LNCaP clone FGC (cell line): ENCODE results near the gene CDH12.

Experiments
- DNase-seq: peaks from one replicate; pipeline ENCODE4 v3.0.0-alpha.2; 2011; ENCODE audit warnings: low read depth
- H3K4me3 ChIP-seq: 2 replicates; pipeline ENCODE4 v1.5.1; 2011; ENCODE audit warnings: mild to moderate bottlenecking, low read depth, low read length, control low read depth
- TF ChIP-seq, protein P1 (sequence below): IDR thresholded peaks from 2 replicates; pipeline ENCODE4 v1.5.1; 2012; ENCODE audit warnings: mild to moderate bottlenecking; ENCODE audit not compliant: control insufficient read depth, insufficient read depth; ENCODE audit errors: extremely low read depth

Gene CDH12

DNA sequence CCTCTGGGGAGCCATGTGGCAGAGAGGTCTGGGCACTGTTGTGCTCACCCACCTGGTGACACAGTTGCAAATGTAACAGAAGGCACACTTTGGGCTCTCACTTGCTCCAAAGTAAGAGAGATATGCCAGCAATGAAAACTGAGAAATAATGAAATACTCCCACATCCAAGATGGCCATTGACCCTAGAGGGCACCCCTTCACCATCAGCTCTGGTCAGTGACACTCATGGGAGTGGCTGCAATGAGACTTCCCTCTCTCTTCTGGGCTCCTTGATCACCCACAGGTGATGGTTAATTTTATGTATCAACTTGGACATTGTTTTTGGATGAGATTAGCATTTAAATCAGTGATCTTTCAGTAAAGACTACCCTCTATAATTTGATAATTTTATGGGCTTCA lies 248.4 kb downstream of the CDH12 start:
- TF ChIP-seq, protein P1, sequence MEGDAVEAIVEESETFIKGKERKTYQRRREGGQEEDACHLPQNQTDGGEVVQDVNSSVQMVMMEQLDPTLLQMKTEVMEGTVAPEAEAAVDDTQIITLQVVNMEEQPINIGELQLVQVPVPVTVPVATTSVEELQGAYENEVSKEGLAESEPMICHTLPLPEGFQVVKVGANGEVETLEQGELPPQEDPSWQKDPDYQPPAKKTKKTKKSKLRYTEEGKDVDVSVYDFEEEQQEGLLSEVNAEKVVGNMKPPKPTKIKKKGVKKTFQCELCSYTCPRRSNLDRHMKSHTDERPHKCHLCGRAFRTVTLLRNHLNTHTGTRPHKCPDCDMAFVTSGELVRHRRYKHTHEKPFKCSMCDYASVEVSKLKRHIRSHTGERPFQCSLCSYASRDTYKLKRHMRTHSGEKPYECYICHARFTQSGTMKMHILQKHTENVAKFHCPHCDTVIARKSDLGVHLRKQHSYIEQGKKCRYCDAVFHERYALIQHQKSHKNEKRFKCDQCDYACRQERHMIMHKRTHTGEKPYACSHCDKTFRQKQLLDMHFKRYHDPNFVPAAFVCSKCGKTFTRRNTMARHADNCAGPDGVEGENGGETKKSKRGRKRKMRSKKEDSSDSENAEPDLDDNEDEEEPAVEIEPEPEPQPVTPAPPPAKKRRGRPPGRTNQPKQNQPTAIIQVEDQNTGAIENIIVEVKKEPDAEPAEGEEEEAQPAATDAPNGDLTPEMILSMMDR = no peak
- no peak overlapping the region for H3K4me3 ChIP-seq
- DNase-seq = no peak

DNA sequence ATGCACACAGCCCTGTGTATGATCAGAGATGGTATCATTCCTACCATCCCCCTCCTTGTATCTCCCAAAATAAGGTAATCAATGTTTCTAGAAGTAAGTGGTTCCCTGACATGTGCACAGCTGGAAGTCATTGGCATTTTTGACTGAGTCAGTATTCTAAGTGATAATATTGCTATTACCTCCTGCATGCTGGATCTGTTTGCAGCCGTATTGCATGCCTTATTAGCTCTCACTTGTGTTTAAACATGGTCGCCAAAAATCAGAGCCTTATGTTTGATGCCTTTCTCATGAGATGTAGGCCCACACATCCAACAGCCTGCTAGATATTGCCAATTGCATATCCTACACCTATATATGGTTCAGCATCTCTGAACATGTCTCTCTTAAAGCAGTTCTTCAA lies 254.3 kb downstream of the CDH12 start:
- no peak overlapping the region for H3K4me3 ChIP-seq
- DNase-seq = no peak
- TF ChIP-seq, protein P1 = no peak

DNA sequence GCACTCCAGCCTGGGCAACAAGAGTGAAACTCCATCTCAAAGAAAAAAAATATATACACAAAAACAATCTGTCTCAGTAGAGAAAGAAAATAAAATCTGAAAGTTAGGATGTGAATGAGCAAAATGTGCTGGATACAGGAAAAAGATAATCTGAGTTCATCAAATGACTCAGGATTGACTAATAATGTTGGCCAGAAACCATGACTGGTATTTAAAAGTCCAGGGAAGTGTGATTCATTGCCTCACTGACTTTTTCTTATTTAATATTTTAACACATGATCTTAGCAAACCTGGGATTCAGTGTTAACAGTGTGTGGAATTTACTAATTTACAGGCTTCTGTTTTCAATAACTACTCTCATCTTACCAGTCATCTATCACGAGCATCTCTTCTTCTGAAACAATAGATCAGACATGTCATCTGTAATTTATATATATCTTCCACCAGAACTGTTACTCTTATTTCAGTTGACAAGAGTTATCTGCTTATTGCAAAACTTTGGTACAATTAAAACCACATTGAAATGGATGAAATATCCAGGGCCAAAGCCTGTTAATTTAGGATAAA lies 256.7 kb downstream of the CDH12 start:
- TF ChIP-seq, protein P1 = no peak
- H3K4me3 ChIP-seq = no peak overlapping the region
- DNase-seq = no peak

DNA sequence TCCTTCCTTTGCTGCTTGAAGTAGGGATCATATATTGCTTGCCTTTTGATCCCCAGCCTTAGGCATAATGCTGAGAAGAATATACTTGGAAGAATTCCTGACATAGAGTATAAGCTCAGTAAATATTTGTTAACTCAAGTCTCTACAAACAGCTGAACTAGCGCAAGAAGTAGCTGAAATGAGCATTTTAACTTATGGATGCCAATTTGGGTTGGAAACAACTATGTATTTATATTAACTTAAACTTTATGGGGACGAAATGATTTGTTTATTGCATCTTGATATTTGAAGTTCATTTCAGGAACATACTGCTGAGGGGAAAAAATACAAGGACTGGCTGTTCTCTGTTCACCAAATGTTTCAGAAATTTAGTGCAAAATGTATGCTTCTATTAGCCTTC lies 258.7 kb downstream of the CDH12 start:
- TF ChIP-seq, protein P1 = no peak
- no peak for DNase-seq
- H3K4me3 ChIP-seq = no peak overlapping the region

DNA sequence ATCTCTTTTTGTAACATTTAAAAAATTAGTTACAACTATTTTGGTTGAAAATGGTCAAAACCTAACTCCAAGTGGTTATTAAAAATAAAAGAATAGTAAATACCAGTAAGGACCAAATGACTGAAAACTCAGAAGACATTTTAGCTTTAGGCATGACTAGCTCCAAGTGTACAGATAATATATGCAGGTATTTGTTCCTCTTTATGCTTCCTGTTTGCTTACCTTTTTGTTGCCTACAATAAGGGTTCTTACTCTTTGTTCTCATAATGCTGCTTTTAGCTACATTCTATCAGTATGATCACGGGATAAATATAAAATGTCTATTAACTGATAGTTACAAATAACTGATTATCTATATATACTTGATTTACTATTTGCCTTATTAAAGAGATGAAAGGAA lies 259.6 kb downstream of the CDH12 start:
- no peak overlapping the region for H3K4me3 ChIP-seq
- DNase-seq = no peak
- TF ChIP-seq, protein P1 = no peak

DNA sequence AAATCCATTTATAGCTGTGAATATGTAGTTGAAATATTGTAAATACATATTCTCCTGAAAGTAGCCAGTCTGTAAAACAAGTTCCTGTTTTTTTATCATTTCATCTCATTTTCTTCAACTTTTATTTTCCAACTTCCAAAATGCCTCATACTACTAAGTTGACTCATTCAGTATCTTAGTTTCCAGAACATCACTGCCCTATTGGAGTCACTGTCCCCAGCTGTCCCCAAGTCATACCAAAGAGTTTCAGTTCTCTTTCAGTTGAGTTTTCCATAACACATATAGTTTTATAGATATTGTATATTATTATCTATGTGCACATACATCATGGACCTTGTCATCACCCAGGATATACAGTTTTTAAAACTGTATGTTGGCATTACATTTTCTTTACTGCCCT lies 261.7 kb downstream of the CDH12 start:
- H3K4me3 ChIP-seq = no peak overlapping the region
- TF ChIP-seq, protein P1 = no peak
- no peak for DNase-seq

DNA sequence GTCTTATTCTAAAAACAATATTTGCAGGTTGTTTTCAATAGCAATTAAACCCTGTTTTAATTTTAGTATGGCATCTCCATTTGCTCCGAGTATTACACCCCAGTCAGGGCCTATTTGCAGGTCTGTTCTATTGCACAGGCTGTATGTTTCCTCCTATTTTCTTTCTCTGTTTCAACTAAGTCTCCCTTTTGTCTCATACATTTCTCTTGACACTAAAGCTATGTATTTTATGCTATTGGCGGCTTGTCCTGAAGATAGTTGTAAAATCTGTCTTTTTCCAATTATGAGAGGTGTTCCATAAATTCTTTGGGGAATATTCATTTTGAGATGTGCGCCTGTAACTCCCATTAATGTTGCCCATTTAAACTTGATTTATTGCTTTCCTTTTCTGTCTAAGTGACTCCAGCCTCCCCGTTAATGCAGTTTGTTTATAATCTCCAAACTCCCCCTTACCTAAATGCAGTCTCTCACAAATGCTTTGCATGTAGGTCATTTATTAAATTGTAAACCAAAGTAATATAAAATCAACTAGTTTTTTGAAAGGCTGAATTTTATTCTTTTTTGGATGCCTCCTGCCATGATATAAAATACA lies 262.4 kb downstream of the CDH12 start:
- TF ChIP-seq, protein P1 = no peak
- H3K4me3 ChIP-seq = no peak overlapping the region
- DNase-seq = no peak
